Fibroblast of lung (primary cell): Measurements from ENCODE around the gene MAST1.

Experiments used
- EZH2 ChIP-seq: IDR thresholded peaks from 2 replicates; pipeline ENCODE4 v1.5.1; 2012; ENCODE audit warnings: low read length, control low read depth, mild to moderate bottlenecking; ENCODE audit errors: missing control alignments
- TF ChIP-seq, protein P1 (sequence below), 2 donors: IDR thresholded peaks in 1 of 2; conservative IDR thresholded peaks in 1 of 2; 1 replicate in 1 of 2; 2 replicates in 1 of 2; pipeline ENCODE4 v1.5.1; 2011 to 2012; ENCODE audit warnings: low read length in 2 of 2, control low read depth in 1 of 2, inconsistent platforms in 1 of 2, low read depth in 1 of 2, mild to moderate bottlenecking in 1 of 2

DNA sequence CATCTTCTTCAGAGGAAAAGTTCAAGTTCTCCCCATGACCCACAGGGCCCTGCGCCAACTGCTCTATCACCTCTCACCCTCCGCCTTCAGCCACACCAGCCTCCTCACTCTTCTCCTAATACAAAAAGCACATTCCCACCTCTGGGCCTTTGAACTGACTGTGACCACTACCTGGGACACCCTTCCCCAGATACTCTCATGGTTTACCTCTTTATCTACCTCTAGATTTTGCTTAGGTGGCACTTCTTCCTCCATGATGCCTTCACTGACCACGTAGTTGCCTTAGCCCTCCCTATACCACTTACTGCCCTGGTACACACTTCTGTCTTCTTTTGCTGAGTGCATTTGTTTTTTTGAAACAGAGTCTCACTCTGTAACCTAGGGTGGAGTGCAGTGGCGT is 84.6 kb downstream of the MAST1 start:
- TF ChIP-seq, protein P1, sequence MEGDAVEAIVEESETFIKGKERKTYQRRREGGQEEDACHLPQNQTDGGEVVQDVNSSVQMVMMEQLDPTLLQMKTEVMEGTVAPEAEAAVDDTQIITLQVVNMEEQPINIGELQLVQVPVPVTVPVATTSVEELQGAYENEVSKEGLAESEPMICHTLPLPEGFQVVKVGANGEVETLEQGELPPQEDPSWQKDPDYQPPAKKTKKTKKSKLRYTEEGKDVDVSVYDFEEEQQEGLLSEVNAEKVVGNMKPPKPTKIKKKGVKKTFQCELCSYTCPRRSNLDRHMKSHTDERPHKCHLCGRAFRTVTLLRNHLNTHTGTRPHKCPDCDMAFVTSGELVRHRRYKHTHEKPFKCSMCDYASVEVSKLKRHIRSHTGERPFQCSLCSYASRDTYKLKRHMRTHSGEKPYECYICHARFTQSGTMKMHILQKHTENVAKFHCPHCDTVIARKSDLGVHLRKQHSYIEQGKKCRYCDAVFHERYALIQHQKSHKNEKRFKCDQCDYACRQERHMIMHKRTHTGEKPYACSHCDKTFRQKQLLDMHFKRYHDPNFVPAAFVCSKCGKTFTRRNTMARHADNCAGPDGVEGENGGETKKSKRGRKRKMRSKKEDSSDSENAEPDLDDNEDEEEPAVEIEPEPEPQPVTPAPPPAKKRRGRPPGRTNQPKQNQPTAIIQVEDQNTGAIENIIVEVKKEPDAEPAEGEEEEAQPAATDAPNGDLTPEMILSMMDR (conservative IDR thresholded peaks at IDR 0.05 in 1 of 2, IDR thresholded peaks at IDR 0.05 in 1 of 2; ENCODE audit: low read depth in 1 of 2, low read length in 2 of 2) = no peak
- no peak for TF ChIP-seq EZH2
